ENCODE results near the gene OPN4. TPM values are rescaled to one million over a fixed set of nuclear protein-coding genes. Genes with fewer than 3 reads are reported as not detected.

OPN4 gene, protein sequence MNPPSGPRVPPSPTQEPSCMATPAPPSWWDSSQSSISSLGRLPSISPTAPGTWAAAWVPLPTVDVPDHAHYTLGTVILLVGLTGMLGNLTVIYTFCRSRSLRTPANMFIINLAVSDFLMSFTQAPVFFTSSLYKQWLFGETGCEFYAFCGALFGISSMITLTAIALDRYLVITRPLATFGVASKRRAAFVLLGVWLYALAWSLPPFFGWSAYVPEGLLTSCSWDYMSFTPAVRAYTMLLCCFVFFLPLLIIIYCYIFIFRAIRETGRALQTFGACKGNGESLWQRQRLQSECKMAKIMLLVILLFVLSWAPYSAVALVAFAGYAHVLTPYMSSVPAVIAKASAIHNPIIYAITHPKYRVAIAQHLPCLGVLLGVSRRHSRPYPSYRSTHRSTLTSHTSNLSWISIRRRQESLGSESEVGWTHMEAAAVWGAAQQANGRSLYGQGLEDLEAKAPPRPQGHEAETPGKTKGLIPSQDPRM
- total RNA-seq (2021; fragmentation: NEBNext Ultra II Directional; extraction: Animal tissue kit (Norgen Biotek cat#: 25700)): not detected in 2 replicates
- not detected in 2 replicates for polyA plus RNA-seq (2011; rRNA removed)
- not detected for polyA plus RNA-seq (2011; cell fraction: cytosol; rRNA removed)
- polyA plus RNA-seq (2011; cell fraction: nucleus; rRNA removed): not detected
- not detected in 4 replicates for polyA plus RNA-seq (2012, experiment 1 of 2)
- polyA plus RNA-seq (2012, experiment 2 of 2): not detected
- not detected for polyA plus RNA-seq (2013, experiment 1 of 2)
- not detected for polyA plus RNA-seq (2013, experiment 2 of 2)
- polyA minus RNA-seq (2011; rRNA and poly(A)+ RNA removed): not detected in 2 replicates
- polyA minus RNA-seq (2011; cell fraction: cytosol; rRNA and poly(A)+ RNA removed): not detected
- polyA minus RNA-seq (2011; cell fraction: nucleus; rRNA and poly(A)+ RNA removed): not detected
- long read RNA-seq, experiment 1: 0 reads
- long read RNA-seq, experiment 2: 0 reads

DNA sequence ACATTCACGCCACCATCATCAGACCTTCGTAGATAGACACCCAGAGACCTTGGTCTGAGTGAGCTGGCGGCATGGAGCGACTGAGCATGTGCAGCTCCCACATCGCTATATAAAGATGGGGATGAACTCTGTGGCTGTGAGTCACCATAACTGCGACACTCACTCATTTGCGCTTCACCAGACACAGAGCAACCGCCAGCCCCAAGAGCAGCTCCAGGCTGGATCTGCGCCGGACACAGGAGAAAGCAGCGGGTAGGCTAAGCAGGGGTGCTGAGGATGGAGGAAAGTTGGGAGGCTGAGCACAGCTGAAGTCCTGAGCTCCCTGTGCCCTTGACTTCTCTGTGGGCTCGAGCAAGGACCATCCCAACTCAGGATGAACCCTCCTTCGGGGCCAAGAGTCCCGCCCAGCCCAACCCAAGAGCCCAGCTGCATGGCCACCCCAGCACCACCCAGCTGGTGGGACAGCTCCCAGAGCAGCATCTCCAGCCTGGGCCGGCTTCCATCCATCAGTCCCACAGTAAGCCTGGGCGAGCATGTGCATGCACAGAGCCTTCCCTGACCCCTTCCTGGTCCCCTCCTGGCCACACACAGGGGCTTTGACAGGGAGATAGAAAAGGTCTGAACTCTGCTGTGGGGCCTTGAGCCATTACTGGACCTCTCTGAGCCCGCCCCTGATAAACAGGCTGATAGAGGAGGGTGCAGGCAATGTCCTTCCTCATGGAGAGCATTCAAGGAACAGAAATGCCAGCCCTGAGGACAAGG is at the start of gene OPN4:
Gene OPN4 (plus strand): TSS at position 137 of the 762 bp plus-strand sequence. CDS start 237 bp downstream, at position 374.
- FAIRE-seq (no peak), DNase-seq (ENCODE audit: low read depth in 1 of 2, low spot score in 2 of 2) (no peak)
- Histone ChIP-seq H3K56ac (replicated peaks; ENCODE audit: insufficient read length, low read depth, low read length) (peak within 1 kb of the TSS; percentile 98), H3K36me3 (ENCODE audit: control insufficient read depth in 2 of 4, insufficient read depth in 4 of 4, low read length in 3 of 4) (no peaks in the 10 kb centered on the region), H2BK20ac (ENCODE audit: low read length) (0 out of 2 replicates have a peak within 1 kb of the TSS, but pooled peaks have one; percentile 61), H4K91ac (replicated peaks; ENCODE audit: insufficient read length, low read length) (no peak within 1 kb of the TSS), H2BK120ac (replicated peaks; ENCODE audit: low read depth, low read length) (no peak within 1 kb of the TSS), H4K5ac (ENCODE audit: insufficient read length, low read depth, low read length) (no peak within 1 kb of the TSS), H3K4me3 (ENCODE audit: extremely low read depth in 1 of 4, insufficient read depth in 2 of 4, low read depth in 3 of 4, low read length in 4 of 4) (no peak within 1 kb of the TSS), H3K18ac (ENCODE audit: extremely low read depth, low read length) (no peak within 1 kb of the TSS), H3K4me2 (ENCODE audit: insufficient read depth in 1 of 2, low read depth in 2 of 2, low read length in 2 of 2) (no peak within 1 kb of the TSS), H2BK15ac (ENCODE audit: low read length) (peak within 1 kb of the TSS; percentile 61; the same call in 1 of the 2 replicates), H3K14ac (ENCODE audit: insufficient read length) (no peak within 1 kb of the TSS), H3K9ac (replicated peaks in 1 of 4; ENCODE audit: extremely low read depth in 1 of 4, low read depth in 3 of 4, low read length in 3 of 4) (no peak within 1 kb of the TSS), H4K20me1 (replicated peaks in 1 of 2; ENCODE audit: control insufficient read depth in 1 of 2, insufficient read depth in 2 of 2, low read length in 2 of 2) (peaks cover 0 to 6% of the 10 kb centered on the region in 2 experiments), H2AFZ (ENCODE audit: low read length) (no peak within 1 kb of the TSS), H2BK12ac (ENCODE audit: low read depth, low read length) (no peak within 1 kb of the TSS), H3K79me1 (ENCODE audit: low read depth, low read length) (no peaks in the 10 kb centered on the region), H2BK5ac (ENCODE audit: low read depth, low read length) (0 out of 2 replicates have a peak within 1 kb of the TSS, but pooled peaks have one; percentile 24), H2AK5ac (ENCODE audit: low read depth, low read length) (peak within 1 kb of the TSS; percentile 53; the same call in 1 of the 2 replicates), H3K9me3 (ENCODE audit: insufficient read depth in 2 of 2, low read depth in 1 of 2, low read length in 1 of 2) (no peaks in the 10 kb centered on the region), H3K27ac (ENCODE audit: low read depth, low read length) (no peak within 1 kb of the TSS), H4K8ac (ENCODE audit: extremely low read depth, insufficient read depth, low read length) (no peak within 1 kb of the TSS; the same call in 1 of the 2 replicates), H3K23ac (ENCODE audit: insufficient read length) (no peak within 1 kb of the TSS), H3K79me2 (ENCODE audit: control insufficient read depth in 1 of 2, insufficient read depth in 2 of 2, low read length in 2 of 2) (no peaks in the 10 kb centered on the region), H3K4ac (replicated peaks; ENCODE audit: insufficient read length, low read depth, low read length) (no peak within 1 kb of the TSS), H3K27me3 (replicated peaks in 1 of 4; ENCODE audit: control insufficient read depth in 3 of 4, extremely low read depth in 1 of 4, insufficient read depth in 3 of 4, low read length in 3 of 4) (0 out of 7 replicates have a peak, but pooled peaks cover 0 to 1% (median 0%) of the 10 kb centered on the region in 4 experiments), H3K4me1 (replicated peaks in 1 of 4; ENCODE audit: control insufficient read depth in 3 of 4, insufficient read depth in 4 of 4, low read length in 3 of 4) (peaks cover 0 to 6% (median 3%) of the 10 kb centered on the region in 4 experiments; a peak in 1 of 7 replicates), H3K23me2 (ENCODE audit: low read depth, low read length) (peaks cover 7% of the 10 kb centered on the region; the same call in 1 of the 2 replicates)
- WGBS, 2 experiments (ENCODE audit: extremely low coverage in 1 of 2, insufficient coverage in 1 of 2, insufficient read length in 1 of 2, insufficient replicate concordance in 2 of 2, low coverage in 1 of 2, low lambda C conversion rate in 2 of 2, missing lambda C conversion rate in 1 of 2): 95% methylated on average over 14 of the region's 17 CpGs; no CpG with 5 or more reads in 1 of the 2 experiments
- CTCF ChIA-PET (ENCODE audit: partially characterized antibody): interaction anchor here (1.1 to 1.7 kb wide), 3 partner anchors 8 to 312 kb away, joined by 3 to 7 read pairs (median 5); no protein-coding TSS in a partner anchor
- POLR2A ChIA-PET (ENCODE audit: partially characterized antibody): no interaction called here
- TF ChIP-seq SP1 (IDR thresholded peaks at IDR 0.05; ENCODE audit: low read depth, low read length) (no peak), RFX5 (IDR thresholded peaks at IDR 0.05; ENCODE audit: borderline replicate concordance, low read depth, low read length) (no peak), CHD1 (IDR thresholded peaks at IDR 0.05; ENCODE audit: low read depth, low read length) (no peak), E2F6 (IDR thresholded peaks at IDR 0.05) (no peak), MAFK (IDR thresholded peaks at IDR 0.05; ENCODE audit: low read depth, low read length) (no peak), USF2 (IDR thresholded peaks at IDR 0.05; ENCODE audit: low read length) (no peak)

Data from H1 (cell line).